ENCODE data around the gene SLC50A1. TPM values are rescaled to one million over a fixed set of nuclear protein-coding genes. Genes with fewer than 3 reads are reported as not detected.

Gene SLC50A1
- total RNA-seq, 1 experiment from 2014 or later, result 39.0 TPM

- no peak for ATAC-seq
- CTCF ChIA-PET, result interaction anchor here (0.6 to 4.5 kb wide), 8 partner anchors 9 to 139 kb away, joined by 3 to 39 read pairs (median 12); partner anchors contain the start of gene KRTCAP2
These were observed 48.7 kb downstream of the SLC50A1 start for GRCh38 chr1:155184351-155184811.

More at GRCh38 chr1:155184351-155184811, 48.7 kb downstream of the SLC50A1 start:
- H3K36me3 Mint-ChIP-seq, result peaks cover 17% of the 10 kb centered on the region
- POLR2A ChIA-PET, result no interaction called here
- H3K27me3 Mint-ChIP-seq (ENCODE audit: low read depth), result no peaks in the 10 kb centered on the region
- TF ChIP-seq NR1H2 (CRISPR knock-in tag; IDR thresholded peaks at IDR 0.05) (no peak), GTF2I (CRISPR knock-in tag; conservative IDR thresholded peaks at IDR 0.05) (no peak), RELA (CRISPR knock-in tag; IDR thresholded peaks at IDR 0.05; ENCODE audit: borderline replicate concordance) (no peak), ELF4 (CRISPR knock-in tag; IDR thresholded peaks at IDR 0.05; ENCODE audit: low read depth) (no peak), FOXP4 (CRISPR knock-in tag; IDR thresholded peaks at IDR 0.05) (no peak), ZSCAN18 (CRISPR knock-in tag; IDR thresholded peaks at IDR 0.05) (no peak), ARID4B (CRISPR knock-in tag; IDR thresholded peaks at IDR 0.05; ENCODE audit: borderline replicate concordance) (no peak), MYBL2 (CRISPR knock-in tag; IDR thresholded peaks at IDR 0.05) (no peak), STAT6 (CRISPR knock-in tag; conservative IDR thresholded peaks at IDR 0.05; ENCODE audit: low read depth) (no peak), USF2 (CRISPR knock-in tag; IDR thresholded peaks at IDR 0.05) (no peak)
- TF ChIP-seq, protein P1, sequence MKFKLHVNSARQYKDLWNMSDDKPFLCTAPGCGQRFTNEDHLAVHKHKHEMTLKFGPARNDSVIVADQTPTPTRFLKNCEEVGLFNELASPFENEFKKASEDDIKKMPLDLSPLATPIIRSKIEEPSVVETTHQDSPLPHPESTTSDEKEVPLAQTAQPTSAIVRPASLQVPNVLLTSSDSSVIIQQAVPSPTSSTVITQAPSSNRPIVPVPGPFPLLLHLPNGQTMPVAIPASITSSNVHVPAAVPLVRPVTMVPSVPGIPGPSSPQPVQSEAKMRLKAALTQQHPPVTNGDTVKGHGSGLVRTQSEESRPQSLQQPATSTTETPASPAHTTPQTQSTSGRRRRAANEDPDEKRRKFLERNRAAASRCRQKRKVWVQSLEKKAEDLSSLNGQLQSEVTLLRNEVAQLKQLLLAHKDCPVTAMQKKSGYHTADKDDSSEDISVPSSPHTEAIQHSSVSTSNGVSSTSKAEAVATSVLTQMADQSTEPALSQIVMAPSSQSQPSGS (CRISPR knock-in tag; IDR thresholded peaks at IDR 0.05; ENCODE audit: borderline replicate concordance, low read depth), result no peak
- TF ChIP-seq, protein P2, sequence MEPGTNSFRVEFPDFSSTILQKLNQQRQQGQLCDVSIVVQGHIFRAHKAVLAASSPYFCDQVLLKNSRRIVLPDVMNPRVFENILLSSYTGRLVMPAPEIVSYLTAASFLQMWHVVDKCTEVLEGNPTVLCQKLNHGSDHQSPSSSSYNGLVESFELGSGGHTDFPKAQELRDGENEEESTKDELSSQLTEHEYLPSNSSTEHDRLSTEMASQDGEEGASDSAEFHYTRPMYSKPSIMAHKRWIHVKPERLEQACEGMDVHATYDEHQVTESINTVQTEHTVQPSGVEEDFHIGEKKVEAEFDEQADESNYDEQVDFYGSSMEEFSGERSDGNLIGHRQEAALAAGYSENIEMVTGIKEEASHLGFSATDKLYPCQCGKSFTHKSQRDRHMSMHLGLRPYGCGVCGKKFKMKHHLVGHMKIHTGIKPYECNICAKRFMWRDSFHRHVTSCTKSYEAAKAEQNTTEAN (CRISPR knock-in tag; IDR thresholded peaks at IDR 0.05), result no peak
- H3K27ac Mint-ChIP-seq, result no peak overlapping the region
- H3K4me1 Mint-ChIP-seq, result peaks cover 29% of the 10 kb centered on the region
- DNase-seq (ENCODE audit: low spot score), result no peak
- no peaks in the 10 kb centered on the region for H3K9me3 Mint-ChIP-seq
- no peak overlapping the region for H3K4me3 Mint-ChIP-seq

Data from WTC11 (cell line).